Stimulated activated CD4-positive, alpha-beta T cell treated with anti-CD3 and anti-CD28 coated beads, Interleukin-12 subunit alpha, Interleukin-12 subunit beta, amount 100 ng/mL, for 48 hours (primary cell): ENCODE results near the gene METRN.
"Not testable (repeated sequence)": the region's sequence is repeated elsewhere in the genome, so short reads cannot be mapped to it uniquely, and the experiment has no call there.

Experiments
- DNase-seq, 3 donors: peaks; one replicate each; pipeline ENCODE4 v3.0.0-alpha.2; 2020; ENCODE audit warnings: low read depth in 2 of 3, low spot score in 1 of 3

METRN gene

GRCh38 chr16:691242-691641 is 23.7 kb upstream of the METRN start:
- DNase-seq, result not testable (repeated sequence)

GRCh38 chr16:692356-693108 is 22.4 kb upstream of the METRN start:
- DNase-seq, result no peak

DNA sequence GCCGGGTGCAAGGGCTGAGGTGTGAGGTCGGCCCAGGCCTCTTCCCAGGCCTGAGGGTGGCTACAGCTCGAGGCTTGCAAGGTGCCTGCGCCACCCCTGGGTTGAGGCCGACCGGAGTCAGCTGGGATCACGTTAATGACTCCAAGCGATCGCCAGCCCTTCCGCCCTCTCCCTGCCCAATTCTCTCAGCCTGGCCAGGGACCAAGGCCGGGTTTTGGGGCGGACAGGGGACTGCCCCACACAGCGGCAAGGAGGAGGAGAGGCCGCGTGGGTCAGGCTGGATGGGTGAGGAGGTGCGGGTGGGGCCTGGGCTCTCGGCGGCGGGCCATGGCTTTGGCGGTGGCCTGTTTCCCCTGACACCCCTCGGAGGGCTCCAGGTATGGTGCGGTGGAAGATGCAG is 21.6 kb upstream of the METRN start:
- DNase-seq, result no peak

GRCh38 chr16:693766-694165 is 21.2 kb upstream of the METRN start:
- DNase-seq, result no peak

DNA sequence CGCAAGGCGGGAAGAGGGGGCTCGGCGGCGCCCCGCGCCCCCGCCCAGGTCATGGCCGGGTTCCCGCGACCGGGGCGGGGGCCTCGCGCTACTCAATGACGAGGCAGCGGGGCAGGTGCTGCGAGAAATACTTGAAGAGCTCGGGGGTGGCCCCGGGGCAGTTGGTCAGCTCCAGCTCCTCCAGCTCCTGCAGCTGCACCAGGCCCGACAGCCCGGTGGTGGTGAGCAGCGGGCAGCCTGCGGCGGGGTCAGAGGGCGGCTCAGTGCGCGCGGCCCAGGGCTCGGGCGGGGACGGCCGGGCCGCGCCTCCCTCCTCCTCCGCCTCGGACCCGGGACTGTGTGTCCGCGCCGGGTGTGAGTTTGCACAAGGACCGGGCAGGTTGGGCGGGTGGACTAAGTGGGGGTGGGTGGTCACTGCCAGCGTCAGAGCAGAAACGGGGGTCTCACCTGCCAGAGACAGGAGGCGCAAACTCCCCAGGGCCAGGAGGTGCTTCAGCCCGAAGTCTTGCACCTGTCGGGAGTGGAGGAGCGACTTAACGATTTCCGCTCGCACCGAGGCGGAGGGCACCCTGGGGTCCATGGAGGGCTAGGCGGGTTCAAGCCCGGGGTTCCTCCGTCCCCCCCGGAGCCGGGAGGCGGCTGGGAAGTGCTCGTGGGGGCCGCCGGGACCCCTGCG is 20.6 kb upstream of the METRN start:
- DNase-seq, result no peak

- no peak for DNase-seq
These were observed 20.0 kb upstream of the METRN start for GRCh38 chr16:694863-695354.

DNA sequence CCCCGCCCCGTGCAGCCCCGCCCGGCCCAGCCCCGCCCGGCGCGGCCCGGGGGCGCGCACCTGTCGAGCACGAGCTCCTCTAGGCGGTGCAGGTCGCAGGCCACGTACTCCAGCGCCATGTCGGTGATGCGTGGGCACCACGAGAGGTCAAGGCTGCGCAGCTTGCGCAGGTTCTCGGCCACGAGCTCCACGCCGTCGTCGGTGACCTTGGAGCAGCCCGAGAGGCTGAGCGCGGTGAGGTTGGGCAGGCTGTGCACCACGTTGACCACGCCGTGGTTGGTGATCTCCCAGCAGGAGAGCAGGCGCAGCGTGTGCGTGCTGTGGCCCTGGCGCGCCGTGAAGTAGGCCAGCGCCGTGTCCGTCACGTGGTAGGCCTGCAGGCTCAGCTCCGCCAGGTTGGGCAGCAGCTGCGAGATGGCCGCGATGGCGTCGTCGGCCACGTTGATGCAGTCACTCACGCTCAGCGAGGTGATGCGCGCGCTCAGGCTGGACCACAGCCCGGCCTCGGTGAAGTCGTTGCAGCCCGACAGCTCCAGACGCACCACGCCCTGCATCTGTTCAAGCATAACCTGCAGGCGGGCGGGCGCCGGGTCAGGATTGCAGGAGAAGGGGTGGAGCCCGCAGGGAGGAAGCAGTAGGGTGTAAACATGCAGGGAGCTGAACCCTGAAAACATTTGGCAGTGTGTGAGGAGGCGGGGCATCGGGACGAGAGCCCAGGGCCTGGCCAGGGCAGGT is 19.4 kb upstream of the METRN start:
- DNase-seq, result peak; percentile 40 to 60 (median 53)

DNA sequence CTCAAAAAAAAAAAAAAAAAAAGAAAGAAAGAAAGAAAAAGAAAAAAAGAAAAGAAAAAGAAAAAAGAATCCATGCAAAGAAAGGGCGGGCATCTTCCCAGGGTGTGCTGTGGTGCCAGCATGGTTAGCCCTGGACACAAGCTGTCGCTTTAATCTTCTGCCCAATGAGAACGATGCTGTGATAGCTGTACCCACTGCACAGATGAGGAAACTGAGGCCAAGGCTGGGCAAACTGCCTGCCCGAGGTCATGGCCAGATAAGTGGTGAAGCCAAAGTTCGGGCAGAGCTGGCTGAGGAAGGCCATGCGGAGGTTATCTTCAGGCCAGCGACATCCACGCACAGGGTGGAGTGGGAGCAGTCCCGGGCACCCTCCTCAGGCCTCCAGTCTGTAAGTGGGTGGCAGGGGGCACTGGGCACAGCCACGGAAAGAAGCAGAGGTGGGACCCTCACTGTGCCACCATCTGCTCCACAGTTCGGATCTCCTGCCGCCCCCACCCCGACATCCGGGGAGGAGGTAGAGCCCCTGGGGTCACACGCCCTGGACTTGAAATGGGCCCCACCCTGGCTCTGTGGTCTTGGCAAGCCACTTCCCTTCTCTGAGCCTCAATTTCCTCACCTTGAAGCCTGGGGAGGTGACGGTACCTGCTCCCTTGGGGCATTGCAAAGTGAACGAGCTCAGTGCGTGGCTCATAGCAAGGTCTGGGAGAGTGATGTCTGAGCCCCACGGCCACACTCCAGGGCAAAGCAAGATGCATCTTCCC is 15.8 kb upstream of the METRN start:
- no peak for DNase-seq

DNA sequence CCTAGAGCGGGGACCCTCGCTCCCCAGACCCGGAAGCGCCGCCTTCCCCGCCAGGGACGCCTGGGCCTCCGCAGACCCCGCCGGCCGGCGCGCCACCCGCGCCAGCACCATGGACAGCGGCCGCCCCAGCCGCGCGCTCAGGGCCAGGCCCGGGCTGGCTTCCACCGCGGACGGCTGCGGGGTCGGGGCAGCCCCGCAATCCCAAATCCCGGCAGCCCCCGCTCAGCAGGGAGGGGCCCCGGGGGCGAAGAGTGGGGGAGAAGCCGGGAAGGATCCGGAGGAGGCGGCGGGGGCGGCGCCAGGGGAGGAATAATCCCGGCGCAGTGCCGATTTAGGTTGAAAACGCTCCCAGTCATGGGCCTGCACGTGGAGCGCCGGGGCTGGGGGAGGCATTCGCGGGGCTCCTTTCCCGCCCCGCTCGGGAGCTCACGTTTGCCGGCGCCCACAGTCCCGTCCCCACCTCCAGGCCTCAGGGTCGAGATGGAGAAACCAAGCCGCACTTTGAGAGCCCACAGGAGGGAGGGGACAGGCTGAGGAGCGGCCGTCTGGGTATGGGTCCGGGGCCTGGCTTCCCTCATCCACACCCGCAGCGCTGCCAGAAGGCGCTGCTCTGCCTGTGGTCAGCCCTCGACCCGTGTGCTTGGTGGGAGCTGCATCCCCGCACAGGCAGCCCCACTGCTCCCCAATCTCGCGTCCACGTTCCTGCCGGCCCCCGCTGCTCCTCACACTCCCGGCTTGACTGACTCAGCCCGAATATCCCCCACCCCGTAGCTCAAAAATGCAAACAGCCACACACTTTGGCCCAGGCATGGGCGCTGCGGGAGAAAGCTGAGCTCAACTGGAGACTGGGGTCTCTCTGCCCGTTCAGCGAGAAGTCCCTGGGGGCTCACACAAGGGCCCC is 14.0 kb upstream of the METRN start:
- DNase-seq, result no peak

DNA sequence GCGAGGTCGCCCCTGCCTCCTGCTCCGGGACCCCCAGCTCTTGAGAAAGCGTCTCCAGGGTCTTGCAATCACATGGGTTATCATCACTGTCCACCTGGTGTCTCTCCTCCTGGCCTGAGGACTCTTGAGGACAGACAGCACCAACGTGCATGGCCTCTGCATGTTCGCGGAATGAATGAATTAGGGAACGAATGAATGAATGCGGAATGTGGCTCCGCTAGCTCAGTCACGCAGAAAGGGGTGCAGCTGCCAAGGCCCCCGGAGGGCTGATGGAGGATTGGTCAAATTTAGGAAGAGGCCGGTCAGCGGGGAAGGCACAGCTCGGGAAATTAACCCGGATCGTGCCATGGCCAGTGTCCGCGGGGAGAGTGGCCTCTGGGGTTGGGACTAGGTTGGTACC is 12.6 kb upstream of the METRN start:
- no peak for DNase-seq

DNA sequence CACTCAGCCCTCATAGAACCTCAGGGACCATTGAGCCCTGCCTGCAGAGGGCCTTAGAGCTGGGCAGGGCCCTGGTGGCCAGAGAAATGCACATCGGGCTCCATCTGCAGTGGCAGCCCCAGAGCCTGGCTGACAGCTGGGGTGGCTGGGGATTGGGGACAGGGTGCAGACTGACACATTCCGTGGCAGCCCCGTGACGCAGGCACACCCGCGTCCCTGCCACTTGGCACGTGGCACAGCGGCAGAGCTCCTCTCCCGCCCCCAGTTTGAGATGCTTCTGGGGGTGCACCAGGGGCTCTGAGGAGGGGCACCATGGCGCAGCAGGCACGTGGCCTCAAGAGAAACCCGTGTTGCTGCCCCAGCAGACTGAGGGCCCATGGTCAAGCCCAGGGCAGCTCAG is 11.5 kb upstream of the METRN start:
- DNase-seq, result no peak

GRCh38 chr16:704047-704446 is 10.9 kb upstream of the METRN start:
- no peak for DNase-seq

DNA sequence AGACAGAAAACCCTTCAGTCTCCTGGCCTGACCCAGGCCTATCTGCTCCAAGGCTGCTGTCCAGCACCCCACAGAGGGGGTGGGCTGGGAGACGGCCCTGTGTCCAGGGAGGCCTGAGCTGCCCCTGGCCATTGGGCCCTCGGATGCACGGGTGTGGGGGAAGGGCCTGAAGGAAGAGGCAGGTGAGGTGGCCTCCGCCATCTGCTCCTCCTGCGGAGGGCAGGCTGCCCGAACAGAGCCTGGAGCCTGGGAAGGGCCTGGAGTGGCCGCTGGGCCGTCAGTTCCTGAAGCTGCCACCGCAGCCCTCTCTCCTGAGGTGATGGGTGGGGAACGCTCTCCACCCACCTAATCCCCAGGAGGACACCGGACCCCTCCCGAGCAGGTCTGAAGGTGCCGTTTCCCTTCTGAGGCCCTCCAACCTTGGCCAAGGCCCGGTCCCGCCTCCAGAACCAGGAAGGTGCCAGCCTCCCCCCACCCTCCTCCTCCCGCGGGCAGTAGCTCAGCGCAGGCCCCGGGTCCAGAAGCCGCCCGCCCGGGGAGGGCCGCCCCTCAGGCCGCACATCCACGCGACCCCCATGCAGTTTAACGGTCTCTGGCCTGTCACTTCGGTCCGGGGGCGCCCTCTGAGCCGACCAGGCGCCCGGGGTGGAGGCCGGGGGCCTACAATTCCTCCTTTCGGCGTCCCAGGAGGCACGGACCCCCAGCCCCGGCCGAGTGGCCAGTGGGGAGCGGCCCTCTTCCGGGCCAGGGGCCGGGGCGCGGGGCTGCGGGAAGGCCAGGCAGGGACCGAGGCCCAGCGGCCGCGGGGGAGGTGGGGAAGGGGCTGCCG is 10.2 kb upstream of the METRN start:
- DNase-seq, result no peak

GRCh38 chr16:705431-706188 is 9.3 kb upstream of the METRN start, which contains the start of gene FBXL16:
Gene FBXL16, minus strand, starts transcription at chr16:705801. Its CDS starts 8,396 bp downstream, at chr16:697405.
- no peak for DNase-seq

GRCh38 chr16:706189-707061 is 8.5 kb upstream of the METRN start:
- no peak for DNase-seq

- no peak for DNase-seq
These were observed 7.8 kb upstream of the METRN start for GRCh38 chr16:707062-707538.

- DNase-seq, result no peak
These were observed 6.9 kb upstream of the METRN start for GRCh38 chr16:708019-708418.
